GM12873 (cell line): Measurements from ENCODE around the gene EIPR1.

Experiments used
- TF ChIP-seq, protein P1 (sequence below): IDR thresholded peaks from 2 replicates; pipeline ENCODE4 v1.5.1; 2012; ENCODE audit warnings: low read depth, mild to moderate bottlenecking, moderate library complexity, low read length, control low read depth; ENCODE audit not compliant: insufficient read depth; ENCODE audit errors: missing control alignments

Gene EIPR1

DNA sequence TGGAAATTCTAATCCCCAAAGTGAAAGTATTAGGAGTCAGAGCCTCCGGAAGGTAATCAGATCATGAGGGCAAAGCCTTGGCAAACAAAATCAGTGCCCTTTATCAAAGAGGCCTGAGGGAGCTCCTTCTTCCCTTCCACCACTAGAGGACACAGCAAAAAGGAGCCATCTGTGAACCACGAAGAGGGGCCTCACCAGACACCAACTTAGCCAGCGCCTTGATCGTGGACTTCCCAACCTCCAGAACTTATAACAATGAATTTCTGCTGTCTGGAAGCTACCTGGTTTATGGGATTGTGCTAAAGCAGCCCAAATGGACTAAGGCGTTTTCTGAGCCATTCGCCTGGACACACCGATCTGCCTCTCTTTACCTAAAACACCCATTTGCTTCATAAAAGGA lies 133.1 kb downstream of the EIPR1 start:
- TF ChIP-seq, protein P1, sequence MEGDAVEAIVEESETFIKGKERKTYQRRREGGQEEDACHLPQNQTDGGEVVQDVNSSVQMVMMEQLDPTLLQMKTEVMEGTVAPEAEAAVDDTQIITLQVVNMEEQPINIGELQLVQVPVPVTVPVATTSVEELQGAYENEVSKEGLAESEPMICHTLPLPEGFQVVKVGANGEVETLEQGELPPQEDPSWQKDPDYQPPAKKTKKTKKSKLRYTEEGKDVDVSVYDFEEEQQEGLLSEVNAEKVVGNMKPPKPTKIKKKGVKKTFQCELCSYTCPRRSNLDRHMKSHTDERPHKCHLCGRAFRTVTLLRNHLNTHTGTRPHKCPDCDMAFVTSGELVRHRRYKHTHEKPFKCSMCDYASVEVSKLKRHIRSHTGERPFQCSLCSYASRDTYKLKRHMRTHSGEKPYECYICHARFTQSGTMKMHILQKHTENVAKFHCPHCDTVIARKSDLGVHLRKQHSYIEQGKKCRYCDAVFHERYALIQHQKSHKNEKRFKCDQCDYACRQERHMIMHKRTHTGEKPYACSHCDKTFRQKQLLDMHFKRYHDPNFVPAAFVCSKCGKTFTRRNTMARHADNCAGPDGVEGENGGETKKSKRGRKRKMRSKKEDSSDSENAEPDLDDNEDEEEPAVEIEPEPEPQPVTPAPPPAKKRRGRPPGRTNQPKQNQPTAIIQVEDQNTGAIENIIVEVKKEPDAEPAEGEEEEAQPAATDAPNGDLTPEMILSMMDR, result no peak

GRCh38 chr2:3243804-3244203 lies 133.8 kb downstream of the EIPR1 start:
- TF ChIP-seq, protein P1, result no peak

- TF ChIP-seq, protein P1, result no peak
These were observed 134.8 kb downstream of the EIPR1 start for GRCh38 chr2:3242747-3243369.

GRCh38 chr2:3241971-3242746 lies 135.5 kb downstream of the EIPR1 start:
- TF ChIP-seq, protein P1, result no peak

DNA sequence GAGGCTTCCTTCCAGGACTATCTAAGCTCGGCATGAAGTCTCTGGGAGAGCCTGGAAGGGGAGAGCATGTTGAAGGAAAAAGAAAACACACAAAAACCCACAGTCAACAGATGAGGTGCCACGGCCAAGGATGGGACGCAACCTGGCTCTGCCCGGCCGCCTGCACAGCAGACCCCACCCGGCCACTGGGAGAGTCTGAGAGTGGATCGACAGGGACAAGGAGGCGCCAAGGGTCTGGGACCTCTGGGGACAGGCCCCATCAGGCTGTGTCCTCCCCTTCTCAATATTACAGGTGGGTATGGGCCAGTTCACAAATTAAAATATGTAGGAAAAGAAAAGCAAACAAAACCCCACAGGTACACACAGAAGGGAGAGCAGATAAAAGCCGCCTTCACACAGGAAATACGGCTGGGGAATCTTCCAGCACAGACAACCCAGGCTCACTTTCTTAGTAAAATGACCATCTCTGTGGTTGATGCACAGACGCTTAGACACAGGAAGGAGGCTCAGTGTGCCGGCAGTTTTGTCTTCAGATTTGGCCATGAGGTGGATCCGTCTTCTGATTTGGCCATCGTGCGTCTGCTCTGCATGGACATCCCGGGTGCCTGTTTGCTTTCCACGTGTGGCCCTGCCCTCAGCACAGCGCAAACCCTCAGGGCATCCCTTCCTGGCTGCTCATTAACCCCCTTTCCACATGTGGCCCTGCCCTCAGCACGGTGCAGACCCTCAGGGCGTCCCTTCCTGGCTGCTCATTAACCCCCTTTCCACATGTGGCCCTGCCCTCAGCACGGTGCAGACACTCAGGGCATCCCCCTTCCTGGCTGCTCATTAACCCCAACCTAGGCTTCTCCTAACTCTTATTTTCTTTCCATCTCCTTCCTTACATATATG lies 138.4 kb downstream of the EIPR1 start:
- TF ChIP-seq, protein P1, result no peak

GRCh38 chr2:3236300-3237045 lies 141.1 kb downstream of the EIPR1 start:
- TF ChIP-seq, protein P1, result no peak
